Measurements from ENCODE around the gene MRFAP1.

MRFAP1 gene

DNA sequence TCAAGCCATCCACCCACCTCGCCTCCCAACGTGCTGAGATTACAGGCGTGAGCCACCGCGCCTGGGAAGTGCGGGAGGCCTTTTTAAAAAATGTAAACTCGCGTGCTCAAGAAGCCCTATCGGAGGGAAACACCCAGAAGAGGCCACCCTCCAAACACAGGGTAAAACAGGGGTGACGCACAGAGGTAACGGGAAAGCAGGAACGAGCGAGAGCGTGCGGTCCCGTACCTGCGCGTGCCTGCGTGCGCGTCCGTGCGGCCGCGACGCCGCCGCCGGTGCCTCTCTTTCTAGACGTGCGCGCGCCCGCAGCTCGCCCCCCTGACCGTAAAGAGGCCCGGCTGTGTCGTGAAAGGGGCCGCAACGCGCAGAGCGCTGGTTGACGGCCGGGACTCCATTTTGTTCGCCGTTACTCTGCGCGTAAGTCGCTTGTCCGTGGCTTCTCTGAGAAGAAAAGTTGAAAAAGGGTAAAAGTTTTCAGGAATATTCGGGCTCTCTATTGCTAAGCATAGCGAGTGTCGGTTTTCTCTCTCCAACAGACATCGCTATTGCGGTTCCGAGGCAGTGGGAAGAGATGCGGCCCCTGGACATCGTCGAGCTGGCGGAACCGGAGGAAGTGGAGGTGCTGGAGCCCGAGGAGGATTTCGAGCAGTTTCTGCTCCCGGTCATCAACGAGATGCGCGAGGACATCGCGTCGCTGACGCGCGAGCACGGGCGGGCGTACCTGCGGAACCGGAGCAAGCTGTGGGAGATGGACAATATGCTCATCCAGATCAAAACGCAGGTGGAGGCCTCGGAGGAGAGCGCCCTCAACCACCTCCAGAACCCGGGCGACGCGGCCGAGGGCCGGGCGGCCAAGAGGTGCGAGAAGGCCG is at the start of gene MRFAP1:
Gene MRFAP1, plus strand, starts transcription at position 394 of the 872 bp plus-strand sequence. Its CDS starts 178 bp downstream, at position 572.
- DNase-seq: peak; percentile 92

DNA sequence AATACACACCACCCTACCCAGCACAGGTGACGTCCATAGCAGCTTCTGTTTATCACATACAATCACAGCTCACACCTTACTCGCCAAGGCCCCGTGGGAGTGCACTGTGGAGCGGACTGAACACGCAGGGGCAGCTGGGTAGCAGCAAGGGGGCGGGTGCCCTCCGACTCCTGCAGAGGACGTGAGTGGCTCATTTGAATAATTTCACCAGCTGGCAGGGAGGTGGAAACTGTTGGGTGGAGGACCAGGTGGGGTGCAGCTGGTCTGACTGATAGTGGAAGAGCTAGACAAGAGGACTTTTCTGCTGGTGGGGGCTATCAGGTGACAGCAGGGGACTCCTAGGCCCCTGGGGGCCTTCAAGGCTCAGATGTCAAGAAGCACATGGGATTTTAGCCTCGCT is 49.2 kb upstream of the MRFAP1 start:
- peak; percentile 67 for DNase-seq

DNA sequence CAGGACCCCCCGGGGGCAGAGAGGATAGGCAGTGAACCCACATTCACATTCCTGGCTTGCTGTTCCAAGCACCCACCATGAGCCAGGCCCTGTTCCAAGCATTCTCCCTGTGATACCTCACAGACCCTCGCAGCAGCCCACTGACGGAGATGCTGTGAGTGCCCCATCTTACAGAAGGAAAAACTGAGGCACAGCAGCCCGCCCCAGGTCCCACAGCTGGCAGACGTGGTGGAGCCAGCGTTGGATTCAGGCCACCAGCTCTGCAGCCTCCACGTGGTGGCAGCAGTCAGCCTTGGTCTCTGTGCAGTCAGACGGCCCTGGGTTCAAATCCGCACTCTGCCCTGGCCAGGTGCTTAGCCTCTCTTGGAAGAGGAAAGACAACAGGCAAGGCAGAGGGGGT is 48.7 kb upstream of the MRFAP1 start:
- DNase-seq: no peak

DNA sequence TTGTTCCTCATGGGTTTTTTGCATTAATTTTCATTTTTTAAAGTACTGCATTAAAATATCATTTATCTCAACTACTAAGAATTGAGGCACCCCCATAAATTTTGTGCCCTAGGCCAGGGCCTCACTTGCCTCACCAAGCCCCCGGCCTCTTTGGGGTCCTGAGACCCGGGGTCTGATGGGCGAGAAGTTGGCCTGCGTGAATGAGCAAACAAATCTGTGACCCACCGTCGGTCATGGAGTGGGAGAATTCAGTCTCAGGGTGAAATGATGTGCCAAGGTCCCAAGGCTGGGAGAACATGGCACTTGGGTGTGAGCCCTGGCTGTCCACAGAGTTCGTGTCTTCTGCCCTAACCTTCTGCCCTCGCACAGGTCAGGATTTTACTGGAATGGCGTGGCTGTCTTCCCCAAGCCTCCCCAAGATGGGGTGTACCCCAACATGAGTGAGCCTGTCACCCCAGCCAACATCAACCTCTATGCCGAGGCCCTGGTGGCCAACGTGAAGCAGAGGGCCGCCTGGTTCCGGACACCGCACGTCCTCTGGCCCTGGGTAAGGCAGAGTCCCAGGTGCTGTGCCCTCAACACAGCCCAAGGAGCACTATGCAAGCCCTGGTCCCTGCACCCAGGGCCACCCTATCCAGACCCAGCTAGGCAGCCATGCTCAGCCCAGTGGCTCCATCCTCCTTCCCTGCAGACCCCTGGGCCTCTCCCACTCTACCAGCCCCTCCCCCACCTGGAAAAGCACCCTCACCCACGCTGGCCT is 47.5 kb upstream of the MRFAP1 start:
- DNase-seq: no peak

DNA sequence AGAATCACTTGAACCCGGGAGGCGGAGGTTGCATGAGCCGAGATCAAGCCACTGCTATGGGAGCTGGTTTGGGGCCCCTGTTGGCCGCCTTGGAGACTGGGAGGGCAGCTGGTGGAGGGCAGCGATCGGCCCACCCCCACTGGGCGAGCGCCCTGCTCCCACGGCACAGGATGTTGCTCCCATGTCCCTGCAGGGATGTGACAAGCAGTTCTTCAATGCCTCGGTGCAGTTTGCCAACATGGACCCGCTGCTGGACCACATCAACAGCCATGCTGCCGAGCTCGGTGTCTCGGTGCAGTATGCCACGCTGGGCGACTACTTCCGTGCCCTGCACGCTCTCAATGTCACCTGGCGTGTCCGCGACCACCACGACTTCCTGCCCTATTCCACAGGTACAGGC is 46.1 kb upstream of the MRFAP1 start:
- no peak for DNase-seq

DNA sequence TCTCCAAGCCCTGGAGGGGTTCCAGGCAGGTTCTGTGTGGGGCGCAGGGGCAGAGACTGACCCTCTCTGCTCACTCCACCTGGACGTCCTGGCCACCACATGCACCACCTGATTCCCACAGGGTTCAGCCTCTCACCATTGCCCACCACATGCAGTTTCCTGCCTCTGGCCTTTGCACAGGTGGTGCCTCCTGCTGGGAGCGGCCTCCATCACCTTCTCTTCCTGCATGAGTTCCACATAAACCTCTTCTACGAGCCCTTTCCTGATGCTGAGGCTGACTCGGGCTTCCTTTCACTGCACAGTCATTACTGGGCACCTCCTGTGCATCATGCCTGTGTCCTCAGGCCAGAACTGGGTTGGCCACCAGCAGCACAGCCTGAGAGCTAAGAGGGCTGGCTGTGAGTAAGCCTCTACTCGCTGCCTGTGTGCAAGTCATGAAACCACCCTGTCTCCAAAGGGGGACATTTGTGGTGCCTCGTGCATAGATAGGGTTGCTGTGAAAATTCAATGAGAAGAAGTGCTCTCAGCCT is 45.6 kb upstream of the MRFAP1 start:
- no peak for DNase-seq

DNA sequence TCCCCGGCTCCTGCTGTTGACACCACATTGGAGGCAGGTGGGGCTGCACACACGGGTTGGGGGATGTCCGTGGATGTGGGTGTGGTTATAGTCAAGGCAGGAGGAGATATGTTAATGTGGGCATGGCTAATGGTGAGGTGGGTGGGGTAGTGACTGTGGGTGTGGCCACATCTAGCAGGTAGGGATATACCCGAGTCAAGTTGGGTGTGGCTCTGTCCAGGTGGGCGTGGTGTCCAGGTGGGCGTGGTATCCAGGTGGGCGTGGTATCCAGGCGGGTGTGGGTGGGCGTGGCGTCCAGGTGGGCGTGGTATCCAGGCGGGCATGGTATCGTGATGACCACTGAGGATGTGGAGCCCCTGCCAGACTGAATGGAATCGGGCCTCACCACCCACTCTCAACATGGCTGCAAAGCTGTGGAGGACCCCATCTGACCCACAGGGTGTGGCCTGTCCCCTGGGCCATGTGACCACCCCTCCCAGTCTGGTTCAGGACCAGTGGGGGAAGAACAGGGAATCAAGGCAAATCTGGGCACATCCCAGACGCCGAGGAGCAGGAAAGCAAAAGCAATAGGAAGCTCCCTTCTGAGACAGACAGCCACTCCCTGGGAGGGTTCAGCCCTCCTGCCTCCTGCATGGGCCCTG is 44.5 kb upstream of the MRFAP1 start:
- peak; percentile 45 for DNase-seq

DNA sequence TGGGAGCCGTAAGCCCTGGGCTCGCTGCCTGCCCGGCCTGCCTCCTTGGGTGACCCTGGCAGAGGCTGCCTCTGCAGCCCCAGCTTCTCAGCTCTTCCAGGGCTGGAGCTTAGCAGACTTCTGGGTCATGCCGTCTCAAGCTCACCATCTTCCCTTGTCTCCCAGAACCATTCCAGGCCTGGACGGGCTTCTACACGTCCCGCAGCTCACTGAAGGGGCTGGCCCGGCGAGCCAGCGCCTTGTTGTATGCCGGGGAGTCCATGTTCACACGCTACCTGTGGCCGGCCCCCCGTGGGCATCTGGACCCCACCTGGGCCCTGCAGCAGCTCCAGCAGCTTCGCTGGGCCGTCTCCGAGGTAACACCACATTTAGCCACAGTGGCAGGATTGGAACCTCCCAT is 43.5 kb upstream of the MRFAP1 start:
- no peak for DNase-seq

DNA sequence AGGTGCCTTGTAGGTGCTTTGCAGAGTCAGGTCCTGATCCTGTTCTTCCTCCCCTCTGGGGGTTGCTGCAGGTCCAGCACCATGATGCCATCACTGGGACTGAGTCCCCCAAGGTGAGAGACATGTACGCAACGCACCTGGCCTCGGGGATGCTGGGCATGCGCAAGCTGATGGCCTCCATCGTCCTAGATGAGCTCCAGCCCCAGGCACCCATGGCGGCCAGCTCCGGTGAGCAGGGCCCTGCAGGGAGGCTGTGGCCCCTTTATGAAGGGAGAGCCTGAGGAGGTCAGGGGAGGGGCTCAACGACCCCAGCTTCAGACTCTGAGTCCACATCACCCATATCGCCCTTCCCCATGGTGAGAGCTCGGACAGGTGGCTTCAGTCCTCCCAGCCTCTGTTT is 42.4 kb upstream of the MRFAP1 start:
- DNase-seq: no peak

DNA sequence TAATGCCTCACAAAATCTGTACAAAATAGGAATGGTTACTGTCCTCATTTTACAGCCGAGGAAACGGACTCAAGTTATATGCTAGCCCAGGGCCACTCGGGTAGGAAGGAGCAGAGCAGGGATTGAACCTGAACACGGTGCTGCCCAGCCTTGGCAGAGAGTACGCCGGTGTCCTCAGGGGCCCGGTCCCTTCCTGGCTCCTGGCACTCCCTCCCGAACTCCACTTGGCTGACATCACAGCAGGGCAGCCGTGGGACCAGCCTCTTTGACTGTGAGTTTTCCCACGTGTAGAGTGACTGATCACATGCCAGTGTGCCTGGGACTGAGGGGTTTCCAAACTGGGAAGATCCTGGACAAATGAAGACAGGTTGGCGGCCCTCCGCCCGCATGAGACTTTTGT is 41.8 kb upstream of the MRFAP1 start:
- no peak for DNase-seq

DNA sequence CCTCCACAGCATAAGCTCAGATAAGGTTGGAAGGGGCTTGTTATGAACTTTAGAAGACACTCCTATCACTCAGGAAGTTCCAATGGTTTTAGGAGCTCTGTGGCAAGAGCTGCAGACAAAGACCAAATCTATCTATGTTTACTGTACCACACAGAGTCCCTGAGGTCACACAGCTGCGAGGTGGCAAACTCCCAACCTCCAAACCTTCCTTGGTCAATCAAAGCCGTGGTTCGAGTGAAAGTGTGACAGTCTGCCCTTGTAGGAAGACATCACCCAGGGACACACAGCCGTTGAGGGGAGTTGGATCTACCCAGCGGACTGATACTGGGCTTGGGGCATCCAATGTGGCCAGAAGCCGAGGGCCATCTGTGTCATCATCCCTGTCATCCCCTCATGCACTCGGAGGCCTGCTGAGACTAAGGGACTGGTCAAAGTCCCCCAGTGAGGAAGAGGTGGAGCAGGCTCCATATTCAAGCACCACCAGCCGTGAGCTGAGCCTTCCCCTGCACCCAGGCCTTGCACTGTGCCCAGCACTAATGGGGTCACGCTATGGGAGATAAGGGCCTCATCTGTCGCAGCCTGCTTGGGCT is 38.7 kb upstream of the MRFAP1 start:
- no peak for DNase-seq

DNA sequence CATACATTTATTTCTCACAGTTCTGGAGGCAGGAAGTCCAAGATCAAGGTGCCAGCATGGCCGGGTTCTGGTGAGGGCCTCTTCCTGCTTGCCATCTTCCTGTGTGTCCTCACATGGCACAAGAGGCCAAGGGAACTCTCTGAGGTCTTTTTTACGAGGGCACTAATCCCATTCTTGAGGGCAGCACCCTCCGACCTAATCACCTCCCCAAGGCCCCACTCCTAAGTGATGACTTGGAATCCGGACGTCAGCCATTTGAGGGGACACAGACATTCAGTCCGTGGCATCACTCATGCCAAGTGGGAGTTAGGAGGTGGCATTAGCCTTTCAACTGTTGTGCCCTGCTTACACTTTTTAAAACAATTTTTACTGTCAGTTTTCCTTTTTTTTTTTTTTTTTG is 38.2 kb upstream of the MRFAP1 start:
- no peak for DNase-seq

DNA sequence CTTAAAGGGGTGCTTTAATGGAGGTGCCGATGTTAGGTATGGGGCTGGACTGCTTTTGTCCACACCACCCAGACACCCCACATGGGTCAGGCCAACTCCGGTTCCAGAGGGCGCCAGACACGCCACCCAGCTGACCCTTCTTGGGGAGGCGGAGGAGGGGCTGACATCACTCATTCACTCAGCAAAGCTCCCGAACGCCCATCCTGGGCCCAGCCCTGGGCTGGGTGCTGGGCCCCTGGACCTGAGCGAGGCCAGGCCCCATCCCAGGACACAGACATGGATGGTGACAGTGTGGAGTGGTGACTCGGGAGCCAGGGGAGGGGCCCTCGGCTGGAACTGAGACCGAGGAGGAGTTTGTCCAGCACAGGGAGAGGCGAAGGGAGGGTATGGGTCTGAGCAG is 37.4 kb upstream of the MRFAP1 start:
- DNase-seq: no peak

DNA sequence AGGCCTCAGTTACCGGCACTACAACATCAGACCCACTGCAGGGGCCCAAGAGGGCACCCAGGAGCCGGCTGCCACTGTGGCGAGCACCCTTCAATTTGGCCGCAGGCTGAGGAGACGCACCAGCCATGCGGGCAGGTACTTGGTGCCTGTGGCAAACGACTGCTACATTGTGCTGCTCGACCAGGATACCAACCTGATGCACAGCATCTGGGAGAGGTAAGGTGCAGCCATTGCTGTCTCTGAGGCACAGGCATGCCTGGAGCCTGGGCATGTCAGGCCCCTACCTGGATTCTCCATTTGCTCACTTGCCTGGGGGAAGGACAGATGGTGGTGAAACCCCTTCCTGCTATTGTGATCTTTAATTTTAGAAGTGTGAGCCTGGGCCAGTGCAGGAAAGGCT is 35.4 kb upstream of the MRFAP1 start:
- no peak for DNase-seq

DNA sequence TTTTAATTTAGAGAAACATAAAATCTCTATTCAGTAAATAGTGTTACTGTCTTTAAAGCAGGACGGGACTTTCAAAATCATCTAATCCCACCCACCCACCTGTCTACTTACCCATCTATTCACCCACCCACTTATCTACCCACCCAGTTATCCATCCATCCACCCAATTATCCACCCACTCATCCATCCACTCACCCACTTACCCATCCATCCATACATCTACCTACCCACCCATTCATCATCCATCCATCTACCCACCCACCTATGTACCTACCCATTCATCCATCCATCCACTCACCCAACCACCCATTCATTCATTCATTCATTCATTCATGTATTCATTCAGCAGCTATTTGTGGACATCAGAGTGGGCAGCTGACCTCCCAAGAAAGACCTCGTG is 34.9 kb upstream of the MRFAP1 start:
- no peak for DNase-seq

DNA sequence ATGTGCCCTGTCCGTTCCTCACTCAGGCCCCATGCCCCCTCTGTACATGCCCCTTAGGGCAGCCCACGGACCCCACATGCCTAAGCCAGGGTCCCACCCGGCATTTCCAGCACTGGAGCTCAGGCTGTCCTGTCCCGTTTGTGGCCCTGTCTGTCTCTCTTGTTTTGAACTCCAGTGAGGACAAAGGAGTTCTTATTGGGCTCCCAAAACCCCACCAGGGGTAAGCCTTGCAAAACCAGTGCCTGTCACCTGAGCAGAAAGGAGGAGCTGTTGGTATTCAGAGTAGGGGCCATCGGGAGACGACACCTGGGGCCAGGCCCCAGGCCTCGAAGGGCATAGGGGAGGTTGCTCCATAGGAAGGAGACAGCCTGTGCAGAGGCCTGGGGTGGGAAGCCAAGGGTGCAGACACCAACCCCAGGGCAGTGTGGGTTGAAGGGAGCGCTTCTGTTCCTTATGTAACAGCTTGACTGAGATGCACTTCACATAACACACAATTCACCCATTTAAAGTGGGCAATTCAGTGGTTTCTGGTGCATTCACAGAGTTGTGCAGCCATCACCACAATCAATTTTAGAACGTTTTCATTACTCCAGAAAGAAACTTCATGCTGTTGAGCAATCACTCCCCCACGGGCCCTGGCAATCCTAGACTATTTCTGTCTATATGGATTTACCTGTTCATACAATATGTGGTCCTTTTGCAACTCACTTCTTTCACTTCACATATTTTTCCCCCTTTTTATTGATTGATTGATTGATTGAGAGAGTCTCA is 33.8 kb upstream of the MRFAP1 start:
- DNase-seq: no peak

DNA sequence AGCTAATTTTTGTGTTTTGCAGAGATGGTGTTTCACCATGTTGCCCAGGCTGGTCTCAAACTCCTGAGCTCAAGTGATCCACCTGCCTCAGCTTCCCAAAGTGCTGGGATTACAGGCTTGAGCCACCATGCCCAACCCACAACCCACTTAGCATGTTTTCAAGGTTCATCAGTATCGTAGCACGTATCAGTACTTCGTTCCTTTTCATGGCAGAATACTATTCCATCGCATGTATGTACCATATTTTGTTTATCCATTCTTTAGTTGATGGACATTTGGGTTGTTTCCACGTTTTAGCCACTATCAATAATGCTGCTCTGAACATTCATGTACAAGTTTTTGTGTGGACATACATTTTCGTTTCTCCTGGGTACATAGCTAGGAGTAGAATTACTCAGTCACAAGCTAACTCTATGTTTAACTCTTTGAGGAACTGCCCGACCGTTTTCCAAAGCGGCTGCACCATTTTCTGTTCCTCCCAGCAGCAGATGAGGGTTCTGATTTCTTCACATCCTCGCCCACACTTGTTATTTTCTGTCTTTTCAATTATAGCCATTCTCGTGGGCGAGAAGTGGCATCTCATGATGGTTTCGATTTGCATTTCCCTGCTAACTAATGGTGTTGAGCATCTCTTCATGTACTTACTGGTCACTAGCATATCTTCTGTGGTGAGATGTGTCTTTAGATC is 33.0 kb upstream of the MRFAP1 start:
- no peak for DNase-seq

DNA sequence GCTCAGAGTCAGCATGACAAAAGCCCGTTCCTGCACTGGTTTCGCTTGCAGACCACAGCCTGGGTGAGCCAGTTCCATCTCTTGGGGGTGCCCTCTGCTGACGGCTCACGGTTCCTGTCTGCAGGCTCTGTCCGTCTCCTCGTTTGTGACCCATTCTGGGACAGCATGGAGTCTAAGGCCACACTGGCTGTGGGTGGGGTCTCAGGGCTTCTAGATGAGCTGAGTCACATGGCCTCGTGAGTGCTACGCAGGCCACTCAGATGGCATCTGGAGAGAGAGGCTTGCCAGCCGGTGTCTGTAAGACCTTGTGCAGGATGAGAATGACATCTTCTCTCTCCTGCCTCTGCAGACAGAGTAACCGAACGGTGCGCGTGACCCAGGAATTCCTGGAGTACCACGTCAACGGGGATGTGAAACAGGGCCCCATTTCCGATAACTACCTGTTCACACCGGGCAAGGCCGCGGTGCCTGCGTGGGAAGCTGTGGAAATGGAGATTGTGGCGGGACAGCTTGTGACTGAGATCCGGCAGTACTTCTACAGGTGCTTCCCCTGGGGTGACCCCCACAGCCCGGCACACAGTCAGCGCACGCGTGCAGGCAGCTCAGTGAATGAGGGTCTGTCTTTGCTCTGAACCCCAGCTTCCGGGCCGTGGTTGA is 31.6 kb upstream of the MRFAP1 start:
- no peak for DNase-seq

DNA sequence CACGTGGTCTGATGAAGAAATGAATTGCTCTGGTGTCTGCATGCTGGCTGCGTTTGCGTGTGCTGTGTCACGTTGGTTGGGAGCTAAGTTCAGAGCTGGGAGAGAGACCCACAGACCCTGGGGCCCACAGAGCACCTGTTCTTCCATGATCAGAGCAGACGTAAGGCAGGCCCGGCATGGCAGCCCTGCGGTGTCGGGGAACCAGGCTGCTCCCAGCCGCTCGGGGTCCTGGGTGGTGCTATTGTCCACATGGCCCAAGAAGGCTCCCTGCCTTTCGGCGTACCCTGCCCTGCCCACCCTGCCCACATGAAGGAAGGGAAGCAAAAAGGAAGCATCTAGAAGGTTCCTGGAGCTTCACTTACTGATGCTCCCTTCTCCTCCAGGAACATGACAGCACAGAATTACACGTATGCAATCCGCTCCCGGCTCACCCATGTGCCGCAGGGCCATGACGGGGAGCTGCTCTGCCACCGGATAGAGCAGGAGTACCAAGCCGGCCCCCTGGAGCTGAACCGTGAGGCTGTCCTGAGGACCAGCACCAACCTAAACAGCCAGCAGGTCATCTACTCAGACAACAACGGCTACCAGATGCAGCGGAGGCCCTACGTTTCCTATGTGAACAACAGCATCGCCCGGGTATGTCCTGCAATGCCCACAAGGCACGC is 30.9 kb upstream of the MRFAP1 start:
- DNase-seq: no peak

DNA sequence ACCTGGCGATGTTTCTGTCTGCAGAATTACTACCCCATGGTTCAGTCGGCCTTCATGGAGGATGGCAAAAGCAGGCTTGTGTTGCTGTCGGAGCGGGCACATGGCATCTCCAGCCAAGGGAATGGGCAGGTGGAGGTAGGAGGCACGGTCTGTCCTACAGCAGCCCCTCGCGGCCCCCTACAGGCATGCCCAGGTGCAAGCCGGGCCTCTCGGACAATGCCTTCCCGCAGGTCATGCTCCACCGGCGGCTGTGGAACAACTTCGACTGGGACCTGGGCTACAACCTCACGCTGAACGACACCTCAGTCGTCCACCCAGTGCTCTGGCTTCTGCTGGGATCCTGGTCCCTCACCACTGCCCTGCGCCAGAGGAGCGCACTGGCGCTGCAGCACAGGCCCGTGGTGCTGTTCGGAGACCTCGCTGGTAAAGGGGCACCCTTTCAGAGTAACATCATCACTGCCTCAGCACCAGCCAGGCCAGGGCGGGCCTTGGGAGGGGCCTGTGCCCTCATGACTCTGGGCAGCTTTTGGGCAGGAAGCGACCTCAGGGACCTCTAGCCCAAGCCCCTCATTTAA is 29.5 kb upstream of the MRFAP1 start:
- DNase-seq: no peak
